Karpas-422 (cell line): ENCODE data around the gene MOXD1. TPM values are rescaled to one million over a fixed set of nuclear protein-coding genes. Genes with fewer than 3 reads are reported as not detected.
"Not testable (repeated sequence)": the region's sequence is repeated elsewhere in the genome, so short reads cannot be mapped to it uniquely, and the experiment has no call there.

ENCODE experiments used
- DNase-seq: peaks from one replicate; pipeline ENCODE4 v3.0.0-alpha.2; 2015
- H2AFZ ChIP-seq: fragments of 200-600 bp; sonication (generic); 2 replicates; pipeline ENCODE4 v1.6.1; 2014; ENCODE audit warnings: antibody characterized with exemption, low read length, mixed read lengths
- H3K27ac ChIP-seq: fragments of 200-600 bp; sonication (generic); 2 replicates; pipeline ENCODE4 v1.5.1; 2014; ENCODE audit warnings: mild to moderate bottlenecking, low read length, moderate library complexity
- H3K27me3 ChIP-seq: fragments of 200-600 bp; sonication (generic); 2 replicates; pipeline ENCODE4 v1.6.1; 2014; ENCODE audit warnings: low read length, mixed read lengths
- H3K36me3 ChIP-seq: fragments of 200-600 bp; sonication (generic); 2 replicates; pipeline ENCODE4 v1.6.1; 2014; ENCODE audit warnings: low read length, mixed read lengths; ENCODE audit not compliant: insufficient read depth
- H3K4me1 ChIP-seq: fragments of 200-600 bp; sonication (generic); 2 replicates; pipeline ENCODE4 v1.6.1; 2014; ENCODE audit warnings: mild to moderate bottlenecking, low read length, mixed read lengths
- H3K4me2 ChIP-seq: fragments of 200-600 bp; sonication (generic); 2 replicates; pipeline ENCODE4 v1.6.1; 2014; ENCODE audit warnings: low read length, low read depth, mild to moderate bottlenecking; ENCODE audit not compliant: poor library complexity, severe bottlenecking
- H3K4me3 ChIP-seq: fragments of 200-600 bp; sonication (generic); 2 replicates; pipeline ENCODE4 v1.5.1; 2014; ENCODE audit warnings: mild to moderate bottlenecking, antibody characterized with exemption, low read length, mixed read lengths
- H3K79me2 ChIP-seq: fragments of 200-600 bp; sonication (generic); 2 replicates; pipeline ENCODE4 v1.6.1; 2014; ENCODE audit warnings: mild to moderate bottlenecking, low read length, mixed read lengths
- H3K9ac ChIP-seq: fragments of 200-600 bp; sonication (generic); 2 replicates; pipeline ENCODE4 v1.6.0; 2014; ENCODE audit warnings: low read length
- H3K9me2 ChIP-seq: fragments of 200-600 bp; sonication (generic), shearing (Covaris generic); replicated peaks from 2 replicates; pipeline ENCODE4 v1.6.0; 2014; ENCODE audit warnings: mild to moderate bottlenecking, low read length, moderate library complexity; ENCODE audit not compliant: insufficient read depth
- H3K9me3 ChIP-seq: fragments of 300-700, 200-600 bp; sonication (generic); 2 replicates; pipeline ENCODE4 v1.6.1; 2014; ENCODE audit warnings: low read length, mixed read lengths
- H4K20me1 ChIP-seq: fragments of 200-600 bp; sonication (generic); 2 replicates; pipeline ENCODE4 v1.6.1; 2014; ENCODE audit warnings: mild to moderate bottlenecking, antibody characterized with exemption, low read length, low read depth; ENCODE audit not compliant: insufficient read depth
- total RNA-seq: library from RNA; depleted of rRNA; stranded (reverse); fragments of >200 nt; shearing (Covaris generic); gene quantifications from 2 replicates; pipeline ENCODE4 v1.2.3, GENCODE V29; 2014; ENCODE audit warnings: low replicate concordance

The MOXD1 gene
- total RNA-seq, 1 experiment from 2014 or later, result not detected

DNA sequence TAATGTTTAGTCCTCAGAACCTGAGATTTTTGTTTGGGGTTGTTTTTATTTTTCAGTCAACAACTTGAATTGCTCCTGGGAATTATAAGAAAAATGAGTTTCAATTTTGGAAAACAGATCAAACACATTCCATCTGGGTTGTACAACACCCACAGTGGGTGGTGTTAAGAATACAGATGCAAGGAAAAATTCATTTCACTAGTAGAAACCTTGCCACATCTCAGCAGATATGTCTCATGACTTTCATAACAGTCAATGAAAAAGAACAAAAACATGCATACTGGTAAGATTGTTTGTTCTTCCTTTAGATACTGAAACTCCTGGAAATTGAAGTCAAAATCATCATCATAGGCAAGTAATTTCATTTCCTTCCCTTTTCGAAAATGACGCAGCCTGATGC is 78.9 kb downstream of the MOXD1 start:
- H3K36me3 ChIP-seq, result no peaks in the 10 kb centered on the region
- no peaks in the 10 kb centered on the region for H4K20me1 ChIP-seq
- H2AFZ ChIP-seq, result no peak overlapping the region
- H3K9me2 ChIP-seq, result no peaks in the 10 kb centered on the region
- H3K27ac ChIP-seq, result no peak overlapping the region
- H3K4me2 ChIP-seq, result no peak overlapping the region
- H3K9ac ChIP-seq, result no peak overlapping the region
- peaks cover 2% of the 10 kb centered on the region for H3K4me1 ChIP-seq
- no peaks in the 10 kb centered on the region for H3K9me3 ChIP-seq
- no peak for DNase-seq
- no peaks in the 10 kb centered on the region; the same call in 1 of the 2 replicates for H3K27me3 ChIP-seq
- no peak overlapping the region for H3K4me3 ChIP-seq
- H3K79me2 ChIP-seq, result no peaks in the 10 kb centered on the region

DNA sequence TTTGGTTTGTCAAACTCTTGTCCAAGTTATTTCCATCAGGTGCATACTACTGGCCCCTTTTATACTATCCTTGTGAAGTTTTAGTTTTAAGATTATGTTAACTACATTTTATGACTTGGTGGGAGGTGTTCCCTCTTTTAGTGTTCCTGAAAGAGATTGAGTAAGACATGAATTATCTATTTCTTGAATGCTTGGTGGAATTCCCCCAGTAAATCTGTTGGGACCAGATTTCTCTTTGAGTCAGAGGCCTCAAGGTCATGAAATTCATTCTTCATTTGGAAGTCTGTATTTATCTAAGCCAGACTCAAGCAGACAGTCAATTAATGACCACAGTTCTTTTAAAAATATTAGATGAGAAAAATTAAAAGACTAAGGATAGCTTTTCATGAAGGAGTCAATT is 81.3 kb downstream of the MOXD1 start:
- no peaks in the 10 kb centered on the region for H3K79me2 ChIP-seq
- H3K9me3 ChIP-seq, result no peaks in the 10 kb centered on the region
- H3K4me2 ChIP-seq, result no peak overlapping the region
- H3K27me3 ChIP-seq, result no peaks in the 10 kb centered on the region; the same call in 1 of the 2 replicates
- no peak overlapping the region for H3K27ac ChIP-seq
- H4K20me1 ChIP-seq, result no peaks in the 10 kb centered on the region
- DNase-seq, result no peak
- no peak overlapping the region for H3K9ac ChIP-seq
- no peaks in the 10 kb centered on the region for H3K36me3 ChIP-seq
- no peak overlapping the region for H2AFZ ChIP-seq
- no peaks in the 10 kb centered on the region for H3K9me2 ChIP-seq
- H3K4me3 ChIP-seq, result no peak overlapping the region
- H3K4me1 ChIP-seq, result no peaks in the 10 kb centered on the region

DNA sequence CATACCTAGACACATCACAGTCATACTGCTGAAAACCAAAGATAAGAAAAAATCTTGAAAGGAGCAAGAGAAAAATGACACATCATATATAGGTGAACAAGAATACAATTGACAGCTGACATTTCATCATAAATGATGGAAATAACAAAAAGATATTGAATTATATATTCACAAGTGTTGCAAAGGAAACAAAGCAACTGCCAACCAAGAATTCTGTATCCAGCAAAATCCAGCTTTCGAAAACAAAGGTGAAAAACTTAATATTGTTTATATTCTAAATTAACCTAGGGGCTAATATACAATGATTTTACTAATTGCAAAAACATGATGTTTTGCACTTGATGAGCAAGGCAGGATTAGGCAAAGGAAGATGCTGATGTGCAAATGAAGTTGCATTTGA is 84.3 kb downstream of the MOXD1 start:
- Histone ChIP-seq H2AFZ (no peak overlapping the region), H3K9me3 (no peaks in the 10 kb centered on the region), H3K9ac (no peak overlapping the region)

DNA sequence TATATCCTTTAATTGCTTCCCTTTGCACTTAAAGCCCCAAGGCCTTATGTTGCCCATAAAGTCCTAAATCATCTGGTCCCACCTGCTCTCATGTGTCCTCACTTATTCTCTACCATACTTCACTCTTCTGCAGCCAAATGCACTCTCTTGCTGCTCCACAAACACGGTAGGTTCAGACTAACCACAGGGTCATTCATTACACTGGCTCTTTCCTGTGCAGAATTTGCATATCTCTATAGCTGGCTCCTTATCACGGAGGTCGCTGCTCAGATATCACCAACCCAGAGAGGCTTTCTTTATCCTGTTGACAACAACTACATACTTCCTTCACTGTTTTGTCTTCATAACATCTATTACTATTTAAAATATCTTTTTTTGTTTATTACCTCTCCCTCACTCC is 86.8 kb downstream of the MOXD1 start:
- Histone ChIP-seq H3K4me1 (peaks cover 4% of the 10 kb centered on the region), H3K4me2 (no peak overlapping the region), H3K79me2 (no peaks in the 10 kb centered on the region), H3K9me3 (no peaks in the 10 kb centered on the region), H2AFZ (no peak overlapping the region), H3K36me3 (no peaks in the 10 kb centered on the region), H3K4me3 (no peak overlapping the region), H3K27me3 (no peaks in the 10 kb centered on the region; the same call in 1 of the 2 replicates), H3K9ac (no peak overlapping the region), H3K9me2 (no peaks in the 10 kb centered on the region), H3K27ac (no peak overlapping the region), H4K20me1 (no peaks in the 10 kb centered on the region)
- DNase-seq, result no peak

More for the DNA sequence above, 84.3 kb downstream of the MOXD1 start:
- H3K27me3 ChIP-seq, result no peaks in the 10 kb centered on the region; the same call in 1 of the 2 replicates
- no peak overlapping the region for H3K27ac ChIP-seq
- H4K20me1 ChIP-seq, result no peaks in the 10 kb centered on the region
- H3K4me2 ChIP-seq, result no peak overlapping the region
- peaks cover under 1% of the 10 kb centered on the region for H3K4me1 ChIP-seq
- no peak overlapping the region for H3K4me3 ChIP-seq
- no peak for DNase-seq
- H3K79me2 ChIP-seq, result no peaks in the 10 kb centered on the region
- H3K9me2 ChIP-seq, result no peaks in the 10 kb centered on the region
- H3K36me3 ChIP-seq, result no peaks in the 10 kb centered on the region

DNA sequence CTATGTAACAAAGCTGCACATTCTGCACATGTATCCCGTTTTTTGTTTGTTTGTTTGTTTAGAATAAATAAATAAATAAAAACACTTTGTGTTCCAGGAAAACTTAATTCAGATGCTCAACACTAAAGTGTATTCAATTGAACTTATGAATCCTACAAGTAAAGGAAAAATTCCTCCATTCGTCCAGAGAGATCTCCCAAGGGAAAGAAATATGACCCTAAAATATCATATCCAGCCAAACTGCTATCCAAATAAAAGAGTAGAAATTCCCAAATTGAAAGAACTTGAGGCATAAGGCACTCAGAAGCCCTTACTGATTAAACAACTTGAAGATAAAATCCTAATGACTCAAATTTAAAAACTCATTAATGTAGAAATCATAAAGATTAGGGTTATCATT is 90.4 kb downstream of the MOXD1 start:
- H2AFZ ChIP-seq, result no peak overlapping the region
- no peaks in the 10 kb centered on the region for H3K9me3 ChIP-seq
- H4K20me1 ChIP-seq, result no peaks in the 10 kb centered on the region
- H3K36me3 ChIP-seq, result no peaks in the 10 kb centered on the region
- H3K9ac ChIP-seq, result no peak overlapping the region
- H3K9me2 ChIP-seq, result no peaks in the 10 kb centered on the region
- no peaks in the 10 kb centered on the region for H3K27me3 ChIP-seq
- no peaks in the 10 kb centered on the region for H3K79me2 ChIP-seq
- H3K4me1 ChIP-seq, result peaks cover 4% of the 10 kb centered on the region
- no peak overlapping the region for H3K27ac ChIP-seq
- DNase-seq, result no peak
- no peak overlapping the region for H3K4me2 ChIP-seq
- no peak overlapping the region for H3K4me3 ChIP-seq

DNA sequence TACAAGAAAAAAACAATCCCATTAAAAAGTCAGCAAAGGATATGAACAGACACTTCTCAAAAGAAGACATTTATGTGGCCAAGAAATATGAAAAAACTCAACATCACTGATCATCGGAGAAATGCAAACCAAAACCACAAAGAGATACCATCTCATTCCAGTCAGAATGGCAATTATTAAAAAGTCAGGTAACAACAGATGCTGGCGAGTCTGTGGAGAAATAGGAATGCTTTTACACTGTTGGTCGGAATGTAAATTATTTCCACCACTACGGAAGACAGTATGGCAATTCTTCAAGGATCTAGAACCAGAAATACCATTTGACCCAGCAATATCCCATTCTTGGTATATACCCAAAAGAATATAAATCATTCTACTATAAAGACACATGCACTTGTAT is 91.1 kb downstream of the MOXD1 start:
- not testable (repeated sequence) for H3K4me1 ChIP-seq, H3K9me2 ChIP-seq, H3K27me3 ChIP-seq, DNase-seq, H2AFZ ChIP-seq, H3K4me3 ChIP-seq, H3K79me2 ChIP-seq, H3K36me3 ChIP-seq, H4K20me1 ChIP-seq, H3K9me3 ChIP-seq, H3K4me2 ChIP-seq, H3K27ac ChIP-seq, H3K9ac ChIP-seq

DNA sequence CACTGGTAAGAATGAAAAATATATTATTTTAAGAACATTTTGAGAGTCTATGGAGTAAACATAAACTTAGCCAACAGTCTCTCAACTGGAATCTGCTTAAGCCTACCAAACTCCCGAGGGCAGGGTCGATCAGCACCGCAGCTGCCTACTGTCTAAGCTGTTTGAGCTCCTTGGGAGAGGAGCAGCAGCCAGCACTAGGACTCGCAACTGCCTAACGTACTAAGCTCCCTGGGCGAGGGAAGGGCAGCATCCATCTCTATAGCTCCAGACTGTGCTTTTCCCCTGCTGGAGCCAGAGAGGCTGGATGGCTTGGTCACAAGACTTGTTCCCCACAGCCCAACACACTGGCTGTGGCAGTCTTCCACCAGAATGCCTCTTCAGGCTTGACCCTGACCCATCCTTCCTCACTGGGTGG is 96.4 kb downstream of the MOXD1 start:
- Histone ChIP-seq H3K27ac (no peak overlapping the region), H3K4me2 (no peak overlapping the region), H3K79me2 (no peaks in the 10 kb centered on the region), H2AFZ (no peak overlapping the region), H3K36me3 (no peaks in the 10 kb centered on the region), H3K4me3 (no peak overlapping the region), H3K9me2 (no peaks in the 10 kb centered on the region), H3K4me1 (no peaks in the 10 kb centered on the region), H4K20me1 (no peaks in the 10 kb centered on the region), H3K9ac (no peak overlapping the region), H3K27me3 (no peaks in the 10 kb centered on the region), H3K9me3 (no peaks in the 10 kb centered on the region)
- no peak for DNase-seq

DNA sequence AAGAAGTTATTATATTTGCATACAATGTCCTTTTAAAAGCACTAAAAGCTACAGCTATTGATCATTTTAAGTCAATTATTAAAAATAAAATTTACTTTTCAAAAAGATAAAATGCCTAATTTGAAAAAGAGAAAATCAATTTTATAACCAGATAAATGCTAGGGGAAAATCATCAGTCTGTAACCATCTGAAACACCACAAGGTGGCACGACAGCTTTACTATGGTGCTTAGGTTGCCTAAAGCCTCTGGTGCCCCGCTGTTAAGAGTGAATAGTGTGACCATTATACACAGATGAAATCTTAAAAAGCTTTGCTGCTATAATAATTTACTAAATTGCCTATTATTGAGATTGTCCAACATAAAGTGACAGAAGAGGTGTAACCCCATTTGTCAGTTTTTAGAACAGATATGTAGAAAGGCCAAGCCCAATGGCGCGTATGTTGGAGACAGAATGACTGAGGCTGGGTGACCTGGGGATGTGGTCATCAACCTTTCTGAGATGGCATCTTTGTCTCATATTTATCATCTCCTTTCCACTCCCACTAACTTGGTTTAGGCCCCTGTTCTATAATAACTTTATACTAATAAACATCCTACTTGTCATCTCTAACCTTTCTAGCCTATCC is 100.8 kb downstream of the MOXD1 start:
- DNase-seq, result peak; percentile 81
- no peaks in the 10 kb centered on the region for H3K36me3 ChIP-seq

More for the DNA sequence above, 100.8 kb downstream of the MOXD1 start:
- H3K9ac ChIP-seq, result no peak overlapping the region
- no peaks in the 10 kb centered on the region for H3K27me3 ChIP-seq
- H3K9me3 ChIP-seq, result no peaks in the 10 kb centered on the region
- no peak overlapping the region for H2AFZ ChIP-seq
- H3K27ac ChIP-seq, result no peak overlapping the region
- H4K20me1 ChIP-seq, result no peaks in the 10 kb centered on the region
- H3K9me2 ChIP-seq, result no peaks in the 10 kb centered on the region
- H3K4me2 ChIP-seq, result no peak overlapping the region
- H3K79me2 ChIP-seq, result no peaks in the 10 kb centered on the region
- no peak overlapping the region for H3K4me3 ChIP-seq
- no peaks in the 10 kb centered on the region for H3K4me1 ChIP-seq
